Caco-2 (cell line): Measurements from ENCODE around the gene BCAS3. TPM values are rescaled to one million over a fixed set of nuclear protein-coding genes. Genes with fewer than 3 reads are reported as not detected.

ENCODE experiments used
- BruUV-seq: library from RNA; stranded (reverse); fragments of 400-500 nt; replicated peaks from 2 replicates; lab custom pipeline; 2021; lab: Mats Ljungman, UMichigan
- CTCF ChIA-PET: fragments of 300-600 bp; sonication (Branson Sonifier 250); formaldehyde crosslinking; loops from one replicate; lab custom pipeline; 2022; ENCODE audit warnings: antibody characterized with exemption; lab: Charles Lee
- POLR2A ChIA-PET: fragments of 300-600 bp; sonication (Branson Sonifier 250); formaldehyde crosslinking; loops from one replicate; lab custom pipeline; 2022; ENCODE audit warnings: antibody characterized with exemption; lab: Charles Lee
- DNase-seq, 2 experiments: peaks; one replicate each; pipeline versions ENCODE4 v3.0.0 to v3.0.0-alpha.2; 2020 to 2022
- H3K27me3 ChIP-seq: replicated peaks from 2 replicates; pipeline ENCODE4 v1.6.0; 2011; ENCODE audit warnings: low read length; ENCODE audit not compliant: control insufficient read depth, insufficient read depth
- H3K36me3 ChIP-seq: 2 replicates; pipeline ENCODE4 v1.5.1; 2011; ENCODE audit warnings: low read length; ENCODE audit not compliant: control insufficient read depth, insufficient read depth
- H3K4me1 ChIP-seq: fragments of 250-450 bp; sonication (Bioruptor Pico); 2 replicates; pipeline ENCODE4 v1.5.1; 2020; ENCODE audit warnings: mild to moderate bottlenecking
- H3K4me3 ChIP-seq: 2 replicates; pipeline ENCODE4 v1.5.1; 2011; ENCODE audit warnings: low read depth, mild to moderate bottlenecking, control low read depth, low read length
- H3K9me3 ChIP-seq: fragments of 250-450 bp; sonication (Bioruptor Pico); 2 replicates; pipeline ENCODE4 v1.5.1; 2020; ENCODE audit warnings: mild to moderate bottlenecking, moderate library complexity
- H3K27ac Mint-ChIP-seq: one replicate; pipeline ENCODE4 v1.8.0; 2022; ENCODE audit warnings: mixed read lengths; ENCODE audit not compliant: unreplicated experiment
- H3K27me3 Mint-ChIP-seq: one replicate; pipeline ENCODE4 v1.8.0; 2022; ENCODE audit warnings: mixed read lengths; ENCODE audit not compliant: insufficient read depth, unreplicated experiment
- H3K36me3 Mint-ChIP-seq: one replicate; pipeline ENCODE4 v1.8.0; 2022; ENCODE audit warnings: mild to moderate bottlenecking, mixed read lengths; ENCODE audit not compliant: insufficient read depth, unreplicated experiment
- H3K4me1 Mint-ChIP-seq: one replicate; pipeline ENCODE4 v1.8.0; 2022; ENCODE audit warnings: low read depth, mixed read lengths; ENCODE audit not compliant: unreplicated experiment
- H3K4me3 Mint-ChIP-seq: one replicate; pipeline ENCODE4 v1.8.0; 2022; ENCODE audit warnings: mild to moderate bottlenecking, moderate library complexity, mixed read lengths; ENCODE audit not compliant: unreplicated experiment
- H3K9me3 Mint-ChIP-seq: one replicate; pipeline ENCODE4 v1.8.0; 2022; ENCODE audit warnings: mixed read lengths; ENCODE audit not compliant: unreplicated experiment
- CTCF ChIP-seq, 2 experiments: fragments of 200-600 bp in 1 of 2; IDR thresholded peaks; 1 replicate in 1 of 2; 2 replicates in 1 of 2; pipeline versions ENCODE4 v1.5.1 to v1.8.0; 2011 to 2022; ENCODE audit warnings: antibody characterized with exemption in 1 of 2, control low read depth in 1 of 2, inconsistent platforms in 1 of 2, low read depth in 1 of 2, low read length in 1 of 2, mild to moderate bottlenecking in 1 of 2, moderate library complexity in 1 of 2; ENCODE audit not compliant: insufficient read depth in 1 of 2, severe bottlenecking in 1 of 2, unreplicated experiment in 1 of 2
- intact Hi-C: fragments of 100-400 bp; cut with micrococcal nuclease; formaldehyde crosslinking; loops from one replicate; pipeline ENCODE4 v1.10.0; 2022; ENCODE audit not compliant: unreplicated experiment
- total RNA-seq: library from RNA; stranded (reverse); gene quantifications from 2 replicates; pipeline ENCODE4 v1.2.3, GENCODE V29; 2022

BCAS3 gene
- total RNA-seq, 1 experiment from 2014 or later: 44.1 TPM

- DNase-seq: no peak
- ChIA-PET CTCF (no interaction called here), POLR2A (no interaction called here)
- H3K27me3 ChIP-seq: no peaks in the 10 kb centered on the region
- H3K36me3 ChIP-seq: no peaks in the 10 kb centered on the region
- Mint-ChIP-seq H3K4me1 (peaks cover 1% of the 10 kb centered on the region), H3K4me3 (no peak overlapping the region), H3K9me3 (no peaks in the 10 kb centered on the region), H3K27me3 (no peaks in the 10 kb centered on the region), H3K36me3 (no peaks in the 10 kb centered on the region), H3K27ac (no peak overlapping the region)
- intact Hi-C loops: no loop called here
- H3K9me3 ChIP-seq: 0 out of 2 replicates have a peak, but pooled peaks cover 6% of the 10 kb centered on the region
- TF ChIP-seq CTCF (IDR thresholded peaks at IDR 0.05; ENCODE audit: insufficient read depth in 1 of 2, low read depth in 1 of 2, low read length in 1 of 2, severe bottlenecking in 1 of 2, unreplicated experiment in 1 of 2): no peak
- no TSS peak for BruUV-seq
- no peak overlapping the region for H3K4me3 ChIP-seq
- no peaks in the 10 kb centered on the region for H3K4me1 ChIP-seq
These were observed 275.1 kb downstream of the BCAS3 start for GRCh38 chr17:60952747-60953146.

DNA sequence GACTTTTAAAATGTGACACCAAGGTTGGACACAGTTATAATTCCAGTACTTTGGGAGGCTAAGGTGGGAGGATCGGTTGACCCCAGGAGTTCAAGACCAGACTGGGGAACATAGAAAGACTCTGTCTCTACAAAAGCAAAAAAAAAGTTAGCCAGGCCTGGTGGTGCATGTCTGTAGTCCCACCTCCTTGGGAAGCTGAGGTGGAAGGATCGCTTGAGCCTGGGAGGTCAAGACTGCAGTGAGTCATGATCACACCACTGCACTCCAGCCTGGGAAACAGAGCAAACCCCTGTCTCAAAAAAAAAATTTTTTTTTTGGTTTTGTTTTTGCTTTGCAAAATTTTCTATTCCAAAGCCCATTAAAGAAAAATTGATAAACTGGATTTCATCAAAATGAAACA, 281.4 kb downstream of the BCAS3 start:
- no peak for TF ChIP-seq CTCF (IDR thresholded peaks at IDR 0.05; ENCODE audit: insufficient read depth in 1 of 2, low read depth in 1 of 2, low read length in 1 of 2, severe bottlenecking in 1 of 2, unreplicated experiment in 1 of 2)
- BruUV-seq: no TSS peak
- DNase-seq: no peak
- CTCF ChIA-PET: no interaction called here
- Mint-ChIP-seq H3K27me3 (no peaks in the 10 kb centered on the region), H3K36me3 (peaks cover 6% of the 10 kb centered on the region), H3K9me3 (peaks cover 18% of the 10 kb centered on the region), H3K27ac (no peak overlapping the region), H3K4me1 (peaks cover 4% of the 10 kb centered on the region), H3K4me3 (no peak overlapping the region)
- POLR2A ChIA-PET: no interaction called here
- Histone ChIP-seq H3K27me3 (no peaks in the 10 kb centered on the region), H3K36me3 (no peaks in the 10 kb centered on the region), H3K4me3 (no peak overlapping the region), H3K4me1 (peaks cover 18% of the 10 kb centered on the region), H3K9me3 (peaks cover 9% of the 10 kb centered on the region; the same call in 1 of the 2 replicates)
- intact Hi-C loops: no loop called here

GRCh38 chr17:60959696-60960095, 282.0 kb downstream of the BCAS3 start:
- intact Hi-C loops: loop anchor here (5.0 kb wide), 1 partner anchor 32 kb away; no protein-coding TSS in a partner anchor
- peak overlapping the region; percentile 48 for H3K27ac Mint-ChIP-seq

More at GRCh38 chr17:60959696-60960095, 282.0 kb downstream of the BCAS3 start:
- Histone ChIP-seq H3K4me3 (no peak overlapping the region), H3K27me3 (no peaks in the 10 kb centered on the region), H3K4me1 (peaks cover 18% of the 10 kb centered on the region), H3K9me3 (peaks cover 5% of the 10 kb centered on the region; the same call in 1 of the 2 replicates), H3K36me3 (no peaks in the 10 kb centered on the region)
- no peak for TF ChIP-seq CTCF (IDR thresholded peaks at IDR 0.05; ENCODE audit: insufficient read depth in 1 of 2, low read depth in 1 of 2, low read length in 1 of 2, severe bottlenecking in 1 of 2, unreplicated experiment in 1 of 2)
- H3K9me3 Mint-ChIP-seq: peaks cover 25% of the 10 kb centered on the region
- ChIA-PET CTCF (no interaction called here), POLR2A (no interaction called here)
- peaks cover 6% of the 10 kb centered on the region for H3K36me3 Mint-ChIP-seq
- no TSS peak for BruUV-seq
- peaks cover 4% of the 10 kb centered on the region for H3K4me1 Mint-ChIP-seq
- no peak for DNase-seq
- no peaks in the 10 kb centered on the region for H3K27me3 Mint-ChIP-seq
- peak overlapping the region; percentile 49 for H3K4me3 Mint-ChIP-seq
